Stimulated activated CD4-positive, alpha-beta T cell treated with anti-CD3 and anti-CD28 coated beads, Interleukin-4, amount 100 ng/mL, for 1 hour (primary cell): Measurements from ENCODE around the gene USP10.
A peak's percentile ranks its signal among the peaks of the same experiment; 100 is the strongest.

Experiments
- DNase-seq: peaks from one replicate; pipeline ENCODE4 v3.0.0-alpha.2; 2020

USP10 gene

GRCh38 chr16:84753412-84754326 is 53.9 kb downstream of the USP10 start:
- no peak for DNase-seq

- DNase-seq, result peak; percentile 27
These were observed 54.6 kb downstream of the USP10 start for GRCh38 chr16:84754353-84754856.

- no peak for DNase-seq
These were observed 55.3 kb downstream of the USP10 start for GRCh38 chr16:84754956-84755672.

GRCh38 chr16:84756830-84757229 is 57.0 kb downstream of the USP10 start:
- no peak for DNase-seq

GRCh38 chr16:84758627-84759026 is 58.8 kb downstream of the USP10 start:
- no peak for DNase-seq

GRCh38 chr16:84759061-84759460 is 59.3 kb downstream of the USP10 start:
- DNase-seq, result no peak

GRCh38 chr16:84759906-84760305 is 60.1 kb downstream of the USP10 start:
- no peak for DNase-seq

- DNase-seq, result no peak
These were observed 61.9 kb downstream of the USP10 start for GRCh38 chr16:84761448-84762368.

- no peak for DNase-seq
These were observed 63.4 kb downstream of the USP10 start for GRCh38 chr16:84763164-84763563.

GRCh38 chr16:84763629-84764028 is 63.8 kb downstream of the USP10 start:
- no peak for DNase-seq

GRCh38 chr16:84764970-84765369 is 65.2 kb downstream of the USP10 start:
- no peak for DNase-seq

GRCh38 chr16:84765616-84766580 is 66.1 kb downstream of the USP10 start:
- DNase-seq, result no peak

- no peak for DNase-seq
These were observed 67.4 kb downstream of the USP10 start for GRCh38 chr16:84766978-84767773.

- no peak for DNase-seq
These were observed 68.4 kb downstream of the USP10 start for GRCh38 chr16:84768061-84768807.

- no peak for DNase-seq
These were observed 69.0 kb downstream of the USP10 start for GRCh38 chr16:84768808-84769197.

- DNase-seq, result no peak
These were observed 69.6 kb downstream of the USP10 start for GRCh38 chr16:84769416-84769815.

GRCh38 chr16:84773312-84773711 is 73.5 kb downstream of the USP10 start:
- no peak for DNase-seq

GRCh38 chr16:84774810-84775209 is 75.0 kb downstream of the USP10 start:
- DNase-seq, result no peak

- DNase-seq, result no peak
These were observed 75.5 kb downstream of the USP10 start for GRCh38 chr16:84775262-84775810.

GRCh38 chr16:84777435-84777834 is 77.6 kb downstream of the USP10 start:
- no peak for DNase-seq
